ENCODE data around the gene KLHDC8A.

KLHDC8A gene

DNA sequence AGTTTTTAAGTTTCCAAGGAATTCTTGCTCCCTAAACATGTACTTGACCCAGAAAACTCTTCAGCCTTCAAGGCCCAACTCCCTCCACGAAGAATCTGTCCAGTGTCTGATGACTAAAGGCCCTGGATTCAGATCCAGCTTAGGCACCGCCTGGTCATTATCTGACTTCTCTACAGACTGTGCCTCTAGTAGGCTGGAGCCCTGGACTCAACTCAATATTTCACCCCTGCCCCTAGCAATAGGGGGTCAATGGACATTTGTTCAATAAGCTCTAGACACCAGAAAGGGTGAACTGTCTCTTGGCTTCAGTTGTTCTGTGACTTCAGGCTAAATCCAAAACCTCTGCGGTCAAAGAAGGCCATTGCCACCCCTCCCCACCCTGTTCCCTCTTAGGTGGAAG is 69.6 kb downstream of the KLHDC8A start:
- Histone ChIP-seq H3K4me1 (ENCODE audit: insufficient read depth, poor library complexity, severe bottlenecking) (peaks cover 23% of the 10 kb centered on the region), H3K4me3 (ENCODE audit: severe bottlenecking) (no peak overlapping the region), H3K27ac (ENCODE audit: poor library complexity, severe bottlenecking) (peak overlapping the region; percentile 92), H3K27me3 (ENCODE audit: insufficient read depth, poor library complexity, severe bottlenecking) (no peaks in the 10 kb centered on the region), H3K9me3 (ENCODE audit: severe bottlenecking) (no peaks in the 10 kb centered on the region), H3K36me3 (ENCODE audit: low read depth) (no peaks in the 10 kb centered on the region)
- ATAC-seq (ENCODE audit: low read depth), result no peak
- DNase-seq (ENCODE audit: low spot score), result no peak
- no peak for TF ChIP-seq CTCF (IDR thresholded peaks at IDR 0.05; ENCODE audit: poor library complexity, severe bottlenecking)

DNA sequence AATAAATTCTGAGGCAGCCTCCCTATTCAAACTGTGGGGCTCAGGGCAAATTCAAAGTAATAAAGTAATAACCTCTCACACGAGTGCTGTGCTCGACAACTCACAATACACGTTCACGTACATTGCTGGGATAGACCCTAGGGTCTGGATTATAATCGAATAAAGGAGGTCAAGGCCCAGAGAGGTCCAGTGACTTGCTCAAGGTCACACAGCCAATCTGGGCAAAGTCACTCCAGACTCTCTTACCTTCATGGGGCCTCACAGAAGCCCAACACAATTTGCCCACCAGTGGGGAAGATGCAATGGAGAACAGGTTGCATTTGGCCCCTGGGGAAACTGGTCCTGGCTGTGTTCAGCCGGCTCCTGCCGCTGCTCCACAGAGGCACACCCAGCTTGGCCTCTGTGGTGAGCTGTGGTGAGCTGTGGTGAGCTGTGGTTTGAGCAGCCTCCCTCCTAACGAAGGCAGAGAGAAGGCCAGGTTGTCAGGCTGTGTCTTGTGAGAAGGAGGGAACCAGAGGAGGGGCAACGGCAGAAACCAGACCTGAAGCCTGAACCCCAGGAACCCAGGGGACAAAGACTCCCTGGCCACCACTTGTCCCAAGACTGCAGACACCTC is 70.3 kb downstream of the KLHDC8A start:
- no peaks in the 10 kb centered on the region for H3K36me3 ChIP-seq (ENCODE audit: low read depth)
- H3K4me1 ChIP-seq (ENCODE audit: insufficient read depth, poor library complexity, severe bottlenecking), result peaks cover 23% of the 10 kb centered on the region
- H3K9me3 ChIP-seq (ENCODE audit: severe bottlenecking), result no peaks in the 10 kb centered on the region
- ATAC-seq (ENCODE audit: low read depth) (no peak), DNase-seq (ENCODE audit: low spot score) (no peak)
- no peak overlapping the region for H3K4me3 ChIP-seq (ENCODE audit: severe bottlenecking)
- H3K27me3 ChIP-seq (ENCODE audit: insufficient read depth, poor library complexity, severe bottlenecking), result no peaks in the 10 kb centered on the region
- no peak for TF ChIP-seq CTCF (IDR thresholded peaks at IDR 0.05; ENCODE audit: poor library complexity, severe bottlenecking)
- H3K27ac ChIP-seq (ENCODE audit: poor library complexity, severe bottlenecking), result peak overlapping the region; percentile 92
